Gastrocnemius medialis (tissue), 4 donors: ENCODE results near the gene PGLYRP3.

Source experiments
- POLR2A ChIP-seq, 2 donors: fragments of 450-650 bp; IDR thresholded peaks; one replicate each; pipeline ENCODE4 v1.6.1; 2017; ENCODE audit warnings: antibody characterized with exemption in 2 of 2, mild to moderate bottlenecking in 2 of 2, moderate library complexity in 2 of 2
- TF ChIP-seq, protein P1 (sequence below), 5 experiments: fragments of 450-650 bp in 3 of 5; fragments of 200-600 bp in 2 of 5; sonication (generic) in 2 of 5; IDR thresholded peaks in 4 of 5; conservative IDR thresholded peaks in 1 of 5; 1 replicate in 4 of 5; 2 replicates in 1 of 5; pipeline ENCODE4 v1.5.1; 2016 to 2019; ENCODE audit warnings: antibody characterized with exemption in 5 of 5, mild to moderate bottlenecking in 3 of 5, moderate library complexity in 3 of 5

DNA sequence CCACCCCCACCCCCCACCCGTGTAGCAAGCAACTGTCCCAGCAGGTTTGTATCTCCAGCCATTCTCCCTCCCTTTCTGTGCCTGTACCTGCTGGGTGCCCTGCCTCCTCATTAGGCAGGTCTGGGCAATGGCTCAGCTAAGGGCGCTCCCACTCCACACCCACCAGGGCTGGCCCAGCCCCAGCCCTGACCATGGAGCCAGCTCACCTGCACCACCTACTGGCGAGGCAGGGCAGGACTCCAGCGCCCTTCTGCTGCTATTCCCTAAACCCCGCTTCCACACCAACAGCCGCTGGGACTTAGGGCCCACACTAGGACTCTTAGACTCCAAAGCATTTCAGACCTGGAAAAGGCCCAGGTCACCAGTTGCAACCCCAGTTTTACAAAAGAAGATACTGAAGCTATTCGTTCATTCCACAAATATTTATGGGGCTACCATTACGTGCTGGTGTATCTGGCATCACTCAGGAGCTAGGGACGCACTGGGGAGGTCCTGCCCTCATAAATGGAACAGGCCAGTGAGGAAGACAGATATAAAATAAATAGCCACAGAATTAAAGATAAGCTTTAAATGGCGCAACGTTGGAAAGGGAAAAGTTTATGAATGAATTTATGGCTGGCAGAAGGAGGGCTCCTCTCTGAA lies 24.0 kb downstream of the PGLYRP3 start:
- no peak for TF ChIP-seq POLR2A (IDR thresholded peaks at IDR 0.05)
- TF ChIP-seq, protein P1, sequence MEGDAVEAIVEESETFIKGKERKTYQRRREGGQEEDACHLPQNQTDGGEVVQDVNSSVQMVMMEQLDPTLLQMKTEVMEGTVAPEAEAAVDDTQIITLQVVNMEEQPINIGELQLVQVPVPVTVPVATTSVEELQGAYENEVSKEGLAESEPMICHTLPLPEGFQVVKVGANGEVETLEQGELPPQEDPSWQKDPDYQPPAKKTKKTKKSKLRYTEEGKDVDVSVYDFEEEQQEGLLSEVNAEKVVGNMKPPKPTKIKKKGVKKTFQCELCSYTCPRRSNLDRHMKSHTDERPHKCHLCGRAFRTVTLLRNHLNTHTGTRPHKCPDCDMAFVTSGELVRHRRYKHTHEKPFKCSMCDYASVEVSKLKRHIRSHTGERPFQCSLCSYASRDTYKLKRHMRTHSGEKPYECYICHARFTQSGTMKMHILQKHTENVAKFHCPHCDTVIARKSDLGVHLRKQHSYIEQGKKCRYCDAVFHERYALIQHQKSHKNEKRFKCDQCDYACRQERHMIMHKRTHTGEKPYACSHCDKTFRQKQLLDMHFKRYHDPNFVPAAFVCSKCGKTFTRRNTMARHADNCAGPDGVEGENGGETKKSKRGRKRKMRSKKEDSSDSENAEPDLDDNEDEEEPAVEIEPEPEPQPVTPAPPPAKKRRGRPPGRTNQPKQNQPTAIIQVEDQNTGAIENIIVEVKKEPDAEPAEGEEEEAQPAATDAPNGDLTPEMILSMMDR (IDR thresholded peaks at IDR 0.05 in 4 of 5, conservative IDR thresholded peaks at IDR 0.05 in 1 of 5): no peak
